A172 (cell line): ENCODE results near the gene ZNF683. TPM values are rescaled to one million over a fixed set of nuclear protein-coding genes. Genes with fewer than 3 reads are reported as not detected.

Experiments used
- total RNA-seq: library from RNA; depleted of rRNA; stranded (reverse); fragments of >200 nt; shearing (Covaris generic); gene quantifications from 2 replicates; pipeline ENCODE4 v1.2.3, GENCODE V29; 2014; rRNA removed

ZNF683 gene
- total RNA-seq, 1 experiment from 2014 or later: not detected

Other genes starting within 250 kb of the ZNF683 start
- gene FAM110D, start 213.7 kb downstream of the ZNF683 start, total RNA-seq: 0.62 TPM in 1 of 2 replicates, not detected in the other
- not detected in 2 replicates for gene C1orf232, start 203.8 kb downstream of the ZNF683 start, total RNA-seq
- gene ZNF593, start 202.8 kb downstream of the ZNF683 start, total RNA-seq: 12.9 and 18.1 TPM in 2 replicates
- not detected in 2 replicates for gene ZNF593OS, start 200.9 kb downstream of the ZNF683 start, total RNA-seq
- not detected in 2 replicates for gene CNKSR1, start 195.3 kb downstream of the ZNF683 start, total RNA-seq
- gene CATSPER4, start 182.1 kb downstream of the ZNF683 start, total RNA-seq: not detected in 2 replicates
- 13.4 and 18.0 TPM in 2 replicates for gene CEP85, start 138.6 kb downstream of the ZNF683 start, total RNA-seq
- 71.8 and 77.5 TPM in 2 replicates for gene SH3BGRL3, start 92.7 kb downstream of the ZNF683 start, total RNA-seq
- gene UBXN11, start 66.1 kb downstream of the ZNF683 start, total RNA-seq: 2.9 and 7.6 TPM in 2 replicates
- gene CD52, start 54.8 kb downstream of the ZNF683 start, total RNA-seq: not detected in 2 replicates
- 0.02 and 0.17 TPM in 2 replicates for gene CRYBG2, start 18.6 kb downstream of the ZNF683 start, total RNA-seq
- not detected in 2 replicates for gene LIN28A, start 38.1 kb upstream of the ZNF683 start, total RNA-seq
- 36.1 and 61.3 TPM in 2 replicates for gene DHDDS, start 59.6 kb upstream of the ZNF683 start, total RNA-seq
- gene HMGN2, start 99.7 kb upstream of the ZNF683 start, total RNA-seq: 470 and 477 TPM in 2 replicates
- 14.6 and 22.2 TPM in 2 replicates for gene RPS6KA1, start 157.0 kb upstream of the ZNF683 start, total RNA-seq